ENCODE measurements around the gene ZNF444.
"Not testable (repeated sequence)": the region's sequence is repeated elsewhere in the genome, so short reads cannot be mapped to it uniquely, and the experiment has no call there.

Gene ZNF444

GRCh38 chr19:56148096-56148495 lies 7.0 kb downstream of the ZNF444 start:
- DNase-seq: no peak

GRCh38 chr19:56148955-56149655 lies 8.0 kb downstream of the ZNF444 start:
- not testable (repeated sequence) for DNase-seq

GRCh38 chr19:56149656-56150038 lies 8.6 kb downstream of the ZNF444 start:
- DNase-seq: no peak

- no peak for DNase-seq
Measured at GRCh38 chr19:56150358-56150757, 9.3 kb downstream of the ZNF444 start.

- no peak for DNase-seq
Measured at GRCh38 chr19:56152644-56153043, 11.6 kb downstream of the ZNF444 start.

GRCh38 chr19:56153507-56153906 lies 12.4 kb downstream of the ZNF444 start:
- DNase-seq: no peak

- DNase-seq: no peak
Measured at GRCh38 chr19:56155124-56155687, 14.1 kb downstream of the ZNF444 start.

- no peak for DNase-seq
Measured at GRCh38 chr19:56156768-56157167, 15.7 kb downstream of the ZNF444 start.

GRCh38 chr19:56158170-56158757 lies 17.2 kb downstream of the ZNF444 start:
- DNase-seq: no peak

- DNase-seq: no peak
Measured at GRCh38 chr19:56159009-56159559, 18.0 kb downstream of the ZNF444 start.

- no peak for DNase-seq
Measured at GRCh38 chr19:56159622-56160271, 18.7 kb downstream of the ZNF444 start.

GRCh38 chr19:56161534-56161933 lies 20.4 kb downstream of the ZNF444 start:
- no peak for DNase-seq

GRCh38 chr19:56162258-56162657 lies 21.2 kb downstream of the ZNF444 start:
- DNase-seq: no peak

- DNase-seq: no peak
Measured at GRCh38 chr19:56163097-56163496, 22.0 kb downstream of the ZNF444 start.

GRCh38 chr19:56167064-56167578 lies 26.0 kb downstream of the ZNF444 start:
- DNase-seq: no peak

GRCh38 chr19:56170261-56170660 lies 29.2 kb downstream of the ZNF444 start:
- DNase-seq: no peak

- no peak for DNase-seq
Measured at GRCh38 chr19:56174086-56174485, 33.0 kb downstream of the ZNF444 start.

GRCh38 chr19:56174550-56174949 lies 33.5 kb downstream of the ZNF444 start:
- DNase-seq: no peak

GRCh38 chr19:56175861-56176307 lies 34.8 kb downstream of the ZNF444 start, which contains the start of gene GALP:
Gene GALP, plus strand, starts transcription at chr19:56176008. Its CDS starts 1,101 bp downstream, at chr19:56177109.
- not testable (repeated sequence) for DNase-seq

GRCh38 chr19:56176310-56176709 lies 35.2 kb downstream of the ZNF444 start:
- not testable (repeated sequence) for DNase-seq

GRCh38 chr19:56176881-56177280 lies 35.8 kb downstream of the ZNF444 start:
- no peak for DNase-seq

GRCh38 chr19:56177564-56178243 lies 36.6 kb downstream of the ZNF444 start:
- no peak for DNase-seq

Measured in fibroblast of skin of scalp (primary cell).